Measurements from ENCODE around the gene SORCS3. TPM values are rescaled to one million over a fixed set of nuclear protein-coding genes. Genes with fewer than 3 reads are reported as not detected.

SORCS3 gene
- total RNA-seq, 1 experiment from 2014 or later, result 0.04 TPM

DNA sequence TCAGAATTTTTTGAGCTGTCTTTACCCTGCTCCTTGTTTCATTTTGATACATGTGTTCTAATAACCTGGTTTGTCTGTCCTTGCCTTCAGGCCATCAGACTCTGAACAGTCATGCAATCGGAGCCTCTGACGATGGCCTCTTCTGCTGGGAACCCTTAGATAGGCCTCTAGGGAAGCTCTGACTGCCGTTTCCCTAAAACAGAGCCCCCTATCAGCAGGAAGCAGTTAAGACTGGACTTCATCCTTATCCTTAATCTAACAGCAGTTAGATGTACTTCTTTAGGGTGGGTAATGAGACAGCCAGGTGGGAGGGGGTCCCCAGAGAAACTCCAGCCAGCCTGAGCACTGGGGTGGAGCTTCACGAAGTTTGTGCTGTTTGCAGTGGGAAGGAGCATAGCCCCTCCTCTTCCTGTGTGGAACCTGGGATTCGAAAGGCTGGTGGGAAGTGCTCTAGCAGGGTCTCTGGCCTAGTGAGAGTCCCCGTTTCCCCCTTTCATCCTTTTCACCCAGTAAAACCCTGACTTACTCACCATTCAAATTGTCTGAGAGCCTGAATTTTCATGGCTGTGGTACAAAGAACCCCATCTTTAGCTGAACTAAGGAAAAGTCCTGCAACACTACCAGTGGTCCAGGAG is 28.4 kb upstream of the SORCS3 start:
- Histone ChIP-seq H3K4me1 (ENCODE audit: insufficient read depth, low read length) (no peaks in the 10 kb centered on the region), H2AK5ac (ENCODE audit: insufficient read length, low read length) (no peak overlapping the region), H2BK15ac (ENCODE audit: low read depth, low read length) (no peak overlapping the region), H4K5ac (ENCODE audit: insufficient read length, low read depth, low read length) (no peak overlapping the region), H3K4me2 (ENCODE audit: insufficient read depth, insufficient read length, low read length) (no peak overlapping the region), H3K56ac (ENCODE audit: insufficient read length, low read depth, low read length) (no peak overlapping the region), H2BK5ac (ENCODE audit: insufficient read length, low read length) (no peak overlapping the region), H3K79me1 (ENCODE audit: insufficient read depth, low read depth, low read length, poor library complexity, severe bottlenecking) (no peaks in the 10 kb centered on the region), H3K18ac (ENCODE audit: insufficient read length, low read depth, low read length) (no peak overlapping the region), H2BK20ac (ENCODE audit: low read depth, low read length, poor library complexity, severe bottlenecking) (no peak overlapping the region), H3K14ac (ENCODE audit: insufficient read depth, low read length) (no peak overlapping the region), H3K9me3 (ENCODE audit: control insufficient read depth, low read depth, low read length) (peaks cover 11% of the 10 kb centered on the region), H4K20me1 (ENCODE audit: control insufficient read depth, insufficient read depth, insufficient read length) (no peaks in the 10 kb centered on the region), H3T11ph (ENCODE audit: low read length) (no peak overlapping the region), H4K8ac (replicated peaks; ENCODE audit: insufficient read length, low read depth, low read length) (no peak overlapping the region), H3K23me2 (ENCODE audit: insufficient read length, low read depth, low read length, poor library complexity, severe bottlenecking) (no peaks in the 10 kb centered on the region), H3K4ac (ENCODE audit: low read depth, low read length) (no peak overlapping the region), H3K27ac (ENCODE audit: insufficient read length, low read depth, low read length) (no peak overlapping the region), H3K9ac (ENCODE audit: extremely low read depth, insufficient read length, low read length) (no peak overlapping the region), H2BK12ac (ENCODE audit: insufficient read length, low read depth, low read length) (no peak overlapping the region), H3K79me2 (ENCODE audit: insufficient read depth, low read length) (no peaks in the 10 kb centered on the region), H3K27me3 (ENCODE audit: insufficient read depth, low read length) (no peaks in the 10 kb centered on the region), H3K23ac (ENCODE audit: insufficient read length, low read depth, low read length) (no peak overlapping the region), H2BK120ac (ENCODE audit: low read depth, low read length, poor library complexity, severe bottlenecking) (no peak overlapping the region), H4K91ac (ENCODE audit: insufficient read length, low read depth, low read length) (no peak overlapping the region), H2AFZ (ENCODE audit: low read length) (no peak overlapping the region)
- WGBS (ENCODE audit: extremely low coverage, insufficient read length, low lambda C conversion rate), result no CpG with 5 or more reads among the region's 6 CpGs
- Mint-ChIP-seq H3K36me3 (ENCODE audit: insufficient read depth in 1 of 3, low read depth in 3 of 3) (peaks cover 5 to 16% (median 13%) of the 10 kb centered on the region in 3 experiments; a peak in 6 of 7 replicates), H3K27me3 (ENCODE audit: low read depth) (no peaks in the 10 kb centered on the region; the same call in 1 of the 2 replicates), H3K27ac (peak overlapping the region in 1 of 3 experiments; percentile 72; a peak in 1 of 7 replicates), H3K4me1 (peaks cover 0 to 4% of the 10 kb centered on the region in 2 experiments; a peak in 1 of 4 replicates), H3K9me3 (peaks cover 24 to 29% of the 10 kb centered on the region in 2 experiments), H3K4me3 (no peak overlapping the region)
- no peak for DNase-seq
- TF ChIP-seq, protein P1, sequence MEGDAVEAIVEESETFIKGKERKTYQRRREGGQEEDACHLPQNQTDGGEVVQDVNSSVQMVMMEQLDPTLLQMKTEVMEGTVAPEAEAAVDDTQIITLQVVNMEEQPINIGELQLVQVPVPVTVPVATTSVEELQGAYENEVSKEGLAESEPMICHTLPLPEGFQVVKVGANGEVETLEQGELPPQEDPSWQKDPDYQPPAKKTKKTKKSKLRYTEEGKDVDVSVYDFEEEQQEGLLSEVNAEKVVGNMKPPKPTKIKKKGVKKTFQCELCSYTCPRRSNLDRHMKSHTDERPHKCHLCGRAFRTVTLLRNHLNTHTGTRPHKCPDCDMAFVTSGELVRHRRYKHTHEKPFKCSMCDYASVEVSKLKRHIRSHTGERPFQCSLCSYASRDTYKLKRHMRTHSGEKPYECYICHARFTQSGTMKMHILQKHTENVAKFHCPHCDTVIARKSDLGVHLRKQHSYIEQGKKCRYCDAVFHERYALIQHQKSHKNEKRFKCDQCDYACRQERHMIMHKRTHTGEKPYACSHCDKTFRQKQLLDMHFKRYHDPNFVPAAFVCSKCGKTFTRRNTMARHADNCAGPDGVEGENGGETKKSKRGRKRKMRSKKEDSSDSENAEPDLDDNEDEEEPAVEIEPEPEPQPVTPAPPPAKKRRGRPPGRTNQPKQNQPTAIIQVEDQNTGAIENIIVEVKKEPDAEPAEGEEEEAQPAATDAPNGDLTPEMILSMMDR (conservative IDR thresholded peaks at IDR 0.05), result peak; percentile 29; the same call in 2 of the 3 replicates

Data from H9 (cell line).